Keratinocyte (primary cell): ENCODE data around the gene CPTP.

Source experiments
- EZH2 ChIP-seq: IDR thresholded peaks from one replicate; pipeline ENCODE4 v1.6.1; 2012; ENCODE audit warnings: inconsistent platforms, mild to moderate bottlenecking, low read length, moderate library complexity
- TF ChIP-seq, protein P1 (sequence below), 3 experiments: IDR thresholded peaks in 1 of 3; conservative IDR thresholded peaks in 1 of 3; optimal IDR thresholded peaks in 1 of 3; 2 replicates in 2 of 3; 3 replicates in 1 of 3; pipeline versions ENCODE3 to v1.5.1; 2011; ENCODE audit warnings: low read length in 3 of 3, mild to moderate bottlenecking in 3 of 3, moderate library complexity in 2 of 3, control low read depth in 1 of 3, inconsistent platforms in 1 of 3; ENCODE audit not compliant: insufficient read depth in 2 of 3; ENCODE audit errors: extremely low read depth in 1 of 3

- TF ChIP-seq, protein P1, sequence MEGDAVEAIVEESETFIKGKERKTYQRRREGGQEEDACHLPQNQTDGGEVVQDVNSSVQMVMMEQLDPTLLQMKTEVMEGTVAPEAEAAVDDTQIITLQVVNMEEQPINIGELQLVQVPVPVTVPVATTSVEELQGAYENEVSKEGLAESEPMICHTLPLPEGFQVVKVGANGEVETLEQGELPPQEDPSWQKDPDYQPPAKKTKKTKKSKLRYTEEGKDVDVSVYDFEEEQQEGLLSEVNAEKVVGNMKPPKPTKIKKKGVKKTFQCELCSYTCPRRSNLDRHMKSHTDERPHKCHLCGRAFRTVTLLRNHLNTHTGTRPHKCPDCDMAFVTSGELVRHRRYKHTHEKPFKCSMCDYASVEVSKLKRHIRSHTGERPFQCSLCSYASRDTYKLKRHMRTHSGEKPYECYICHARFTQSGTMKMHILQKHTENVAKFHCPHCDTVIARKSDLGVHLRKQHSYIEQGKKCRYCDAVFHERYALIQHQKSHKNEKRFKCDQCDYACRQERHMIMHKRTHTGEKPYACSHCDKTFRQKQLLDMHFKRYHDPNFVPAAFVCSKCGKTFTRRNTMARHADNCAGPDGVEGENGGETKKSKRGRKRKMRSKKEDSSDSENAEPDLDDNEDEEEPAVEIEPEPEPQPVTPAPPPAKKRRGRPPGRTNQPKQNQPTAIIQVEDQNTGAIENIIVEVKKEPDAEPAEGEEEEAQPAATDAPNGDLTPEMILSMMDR (optimal IDR thresholded peaks at IDR 0.05 in 1 of 3, IDR thresholded peaks at IDR 0.05 in 1 of 3, conservative IDR thresholded peaks at IDR 0.05 in 1 of 3; ENCODE audit: extremely low read depth in 1 of 3, insufficient read depth in 2 of 3, low read length in 3 of 3) = no peak
- TF ChIP-seq EZH2 = no peak
Measured at GRCh38 chr1:1357871-1358432, 33.4 kb downstream of the CPTP start.
